ENCODE data around the gene PTPRE.

DNA sequence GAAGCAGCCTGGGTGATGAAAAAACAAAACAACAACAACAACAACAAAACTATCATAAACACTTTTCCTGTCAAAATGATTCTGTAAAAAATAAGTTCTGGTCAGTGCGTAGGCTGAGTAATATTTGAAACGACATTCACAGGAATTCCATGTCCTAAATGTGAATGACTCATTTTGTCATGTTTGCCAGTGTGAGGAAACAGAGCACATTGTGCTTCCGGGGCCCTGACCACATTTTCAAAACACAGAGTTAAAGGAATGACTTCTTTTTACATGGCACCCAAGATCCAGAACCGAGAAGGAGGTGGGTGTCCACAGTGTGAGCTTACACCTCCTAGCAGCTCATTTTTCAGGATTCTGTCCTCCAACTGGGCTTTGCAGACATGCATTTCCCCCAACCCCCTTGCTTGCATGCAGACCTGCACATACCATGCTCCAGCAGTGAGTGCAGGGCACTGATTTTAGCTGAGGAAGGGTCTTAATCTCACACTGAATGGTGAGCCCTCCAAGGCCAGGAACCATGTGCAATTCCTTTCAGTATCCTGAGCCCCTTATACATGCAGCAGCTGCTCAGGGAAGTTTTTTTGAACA, 17.2 kb upstream of the PTPRE start:
- no peak for TF ChIP-seq SIN3A (IDR thresholded peaks at IDR 0.05; ENCODE audit: low read depth)
- TF ChIP-seq, protein P1, sequence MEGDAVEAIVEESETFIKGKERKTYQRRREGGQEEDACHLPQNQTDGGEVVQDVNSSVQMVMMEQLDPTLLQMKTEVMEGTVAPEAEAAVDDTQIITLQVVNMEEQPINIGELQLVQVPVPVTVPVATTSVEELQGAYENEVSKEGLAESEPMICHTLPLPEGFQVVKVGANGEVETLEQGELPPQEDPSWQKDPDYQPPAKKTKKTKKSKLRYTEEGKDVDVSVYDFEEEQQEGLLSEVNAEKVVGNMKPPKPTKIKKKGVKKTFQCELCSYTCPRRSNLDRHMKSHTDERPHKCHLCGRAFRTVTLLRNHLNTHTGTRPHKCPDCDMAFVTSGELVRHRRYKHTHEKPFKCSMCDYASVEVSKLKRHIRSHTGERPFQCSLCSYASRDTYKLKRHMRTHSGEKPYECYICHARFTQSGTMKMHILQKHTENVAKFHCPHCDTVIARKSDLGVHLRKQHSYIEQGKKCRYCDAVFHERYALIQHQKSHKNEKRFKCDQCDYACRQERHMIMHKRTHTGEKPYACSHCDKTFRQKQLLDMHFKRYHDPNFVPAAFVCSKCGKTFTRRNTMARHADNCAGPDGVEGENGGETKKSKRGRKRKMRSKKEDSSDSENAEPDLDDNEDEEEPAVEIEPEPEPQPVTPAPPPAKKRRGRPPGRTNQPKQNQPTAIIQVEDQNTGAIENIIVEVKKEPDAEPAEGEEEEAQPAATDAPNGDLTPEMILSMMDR (IDR thresholded peaks at IDR 0.05 in 2 of 3, conservative IDR thresholded peaks at IDR 0.05 in 1 of 3; ENCODE audit: borderline replicate concordance in 1 of 3, insufficient read depth in 1 of 3, low read depth in 2 of 3, low read length in 2 of 3): no peak
- no peak for TF ChIP-seq EZH2 (IDR thresholded peaks at IDR 0.05)
- no peak for TF ChIP-seq POLR2AphosphoS5 (IDR thresholded peaks at IDR 0.05; ENCODE audit: low read depth, low read length)
- TF ChIP-seq POLR2A (IDR thresholded peaks at IDR 0.05; ENCODE audit: borderline replicate concordance, extremely low read depth, insufficient read depth, insufficient read length): no peak
- TF ChIP-seq MAX (IDR thresholded peaks at IDR 0.05): no peak
- no peak for TF ChIP-seq CEBPB (IDR thresholded peaks at IDR 0.05; ENCODE audit: low read depth)

Data from HCT116 (cell line).